Endothelial cell of hepatic sinusoid (primary cell): ENCODE data around the gene GTF2F2.

Experiments
- in situ Hi-C: cut with HindIII; loops from 2 replicates; pipeline ENCODE4 v1.10.0; 2017; ENCODE audit warnings: low sequenced_read_pairs

The GTF2F2 gene

DNA sequence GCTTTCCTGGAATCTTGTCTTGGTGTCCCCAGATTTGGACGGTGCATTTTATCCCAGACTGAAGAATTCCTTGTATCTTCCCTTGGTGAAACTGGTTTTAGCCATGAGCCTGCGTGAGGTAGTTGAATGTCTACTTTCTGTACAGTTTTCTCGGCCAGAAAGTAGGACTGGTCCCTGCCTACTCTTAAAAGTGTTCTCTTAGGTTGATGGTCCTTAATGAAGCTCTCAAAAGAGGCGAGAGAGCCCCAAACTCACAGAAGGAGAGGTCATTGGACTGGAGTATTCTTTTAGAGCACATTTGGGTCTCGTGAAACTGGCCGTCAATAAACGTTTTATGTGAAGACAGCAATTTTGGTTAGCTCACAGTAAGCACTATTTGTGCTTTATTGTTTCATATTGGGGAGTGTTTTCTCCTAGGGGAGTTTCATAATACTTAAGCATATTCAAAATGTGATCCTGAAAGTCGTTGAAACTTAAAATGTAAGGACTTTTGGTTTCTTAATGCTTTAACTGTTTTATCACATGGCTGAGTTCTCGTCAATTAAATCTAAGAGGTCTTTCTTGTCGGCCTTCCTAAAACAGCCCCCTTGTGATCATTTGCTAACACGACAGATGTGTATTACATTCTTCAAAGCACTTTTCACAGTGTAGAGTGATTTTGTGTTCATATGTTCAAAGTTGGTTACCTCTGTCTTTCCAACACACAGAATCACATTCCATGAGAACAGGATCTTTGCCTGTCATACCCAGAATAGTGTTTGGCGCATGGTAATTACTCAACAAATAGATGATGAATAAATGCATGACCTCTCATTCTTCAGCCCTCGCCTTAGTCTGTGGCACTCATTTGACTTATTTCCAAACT, 889 bp downstream of the GTF2F2 start:
- in situ Hi-C loops, result loop anchor here (10.0 kb wide), 1 partner anchor 164 kb away; no protein-coding TSS in a partner anchor

DNA sequence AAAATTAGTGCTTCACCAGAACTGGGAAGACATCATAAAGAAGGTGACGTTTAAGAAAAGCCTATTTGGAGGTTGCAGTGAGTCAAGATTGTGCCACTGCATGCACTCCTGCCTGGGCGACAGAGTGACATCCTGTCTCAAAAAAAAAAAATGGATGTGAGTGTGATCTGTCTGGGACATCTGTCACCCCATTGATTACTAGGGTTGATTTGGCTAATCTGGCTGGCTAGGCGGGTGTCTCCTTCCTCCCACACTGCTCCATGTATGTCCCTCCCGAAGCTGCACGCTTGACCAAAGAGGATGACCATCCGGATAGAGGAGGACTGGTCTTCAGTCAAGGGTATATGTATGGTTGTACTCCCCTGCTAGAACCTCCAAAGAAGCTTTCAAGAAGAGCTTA, 2.6 kb downstream of the GTF2F2 start:
- in situ Hi-C loops, result loop anchor here (10.0 kb wide), 1 partner anchor 162 kb away; no protein-coding TSS in a partner anchor

DNA sequence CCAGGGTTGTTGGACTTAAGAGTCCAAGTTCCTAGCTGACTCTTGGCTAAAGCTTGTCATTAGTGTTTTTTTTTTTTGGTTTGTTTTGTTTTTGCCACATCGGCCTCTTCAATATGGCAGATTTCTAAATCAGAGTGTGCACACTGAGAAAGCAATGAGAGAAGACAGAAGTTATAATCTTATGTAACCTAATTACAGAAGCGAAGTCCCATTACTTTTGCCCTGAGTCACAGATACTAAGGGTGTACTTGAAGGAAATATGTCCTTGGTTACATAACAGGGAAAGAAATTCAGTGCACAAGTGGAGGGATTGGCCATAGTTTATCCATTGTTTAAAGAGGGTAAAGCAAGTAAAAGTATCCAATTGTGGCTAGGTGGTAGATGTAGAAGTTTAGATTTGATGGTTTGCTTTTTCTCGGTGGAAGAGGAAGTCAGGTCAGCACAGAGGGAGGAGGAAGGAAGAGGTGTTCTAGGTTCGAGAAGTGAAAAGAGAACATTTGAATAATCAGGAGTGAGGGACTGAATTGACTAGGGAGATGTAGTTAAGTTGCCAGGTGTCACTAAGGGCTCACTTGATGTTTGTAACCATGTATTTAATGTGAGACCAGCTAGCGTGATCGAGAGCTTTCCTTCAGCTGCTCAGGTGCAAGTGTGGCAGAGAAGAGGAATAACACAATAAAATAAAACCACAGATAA, 12.2 kb downstream of the GTF2F2 start:
- in situ Hi-C loops, result no loop called here

DNA sequence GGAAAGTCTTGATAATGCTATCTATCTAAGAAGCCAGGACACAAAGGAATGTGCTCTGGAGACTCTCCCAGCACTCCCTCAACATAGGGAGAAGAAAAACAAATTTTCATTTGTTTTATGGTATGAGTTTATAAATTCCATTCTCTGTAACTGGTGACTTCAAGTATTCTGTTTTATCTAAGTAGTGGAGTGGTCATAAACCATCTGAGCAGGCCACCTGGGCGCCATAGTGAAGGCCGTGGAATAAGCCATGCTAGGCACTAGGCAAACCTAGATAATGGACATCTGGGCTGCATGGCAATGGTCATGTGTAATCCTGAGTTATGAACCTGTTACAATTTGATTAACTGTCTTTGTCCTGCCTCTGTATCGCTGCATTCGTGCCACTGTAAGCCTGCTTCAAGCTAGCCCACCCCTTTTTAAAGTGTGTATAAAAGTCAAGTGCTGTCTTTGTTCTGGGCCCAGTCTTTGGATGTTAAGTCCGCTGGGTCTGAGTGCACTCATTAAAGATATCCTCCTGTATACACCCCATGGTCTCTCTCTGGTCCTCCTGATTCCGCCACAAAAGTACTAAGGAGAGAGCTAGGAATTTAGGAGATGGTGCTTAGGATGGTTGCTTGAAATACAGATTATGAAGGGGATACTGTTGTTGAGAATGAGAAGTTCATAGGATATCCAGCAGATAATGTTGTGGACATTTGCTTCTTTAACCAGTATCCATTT, 13.2 kb downstream of the GTF2F2 start:
- in situ Hi-C loops, result no loop called here

DNA sequence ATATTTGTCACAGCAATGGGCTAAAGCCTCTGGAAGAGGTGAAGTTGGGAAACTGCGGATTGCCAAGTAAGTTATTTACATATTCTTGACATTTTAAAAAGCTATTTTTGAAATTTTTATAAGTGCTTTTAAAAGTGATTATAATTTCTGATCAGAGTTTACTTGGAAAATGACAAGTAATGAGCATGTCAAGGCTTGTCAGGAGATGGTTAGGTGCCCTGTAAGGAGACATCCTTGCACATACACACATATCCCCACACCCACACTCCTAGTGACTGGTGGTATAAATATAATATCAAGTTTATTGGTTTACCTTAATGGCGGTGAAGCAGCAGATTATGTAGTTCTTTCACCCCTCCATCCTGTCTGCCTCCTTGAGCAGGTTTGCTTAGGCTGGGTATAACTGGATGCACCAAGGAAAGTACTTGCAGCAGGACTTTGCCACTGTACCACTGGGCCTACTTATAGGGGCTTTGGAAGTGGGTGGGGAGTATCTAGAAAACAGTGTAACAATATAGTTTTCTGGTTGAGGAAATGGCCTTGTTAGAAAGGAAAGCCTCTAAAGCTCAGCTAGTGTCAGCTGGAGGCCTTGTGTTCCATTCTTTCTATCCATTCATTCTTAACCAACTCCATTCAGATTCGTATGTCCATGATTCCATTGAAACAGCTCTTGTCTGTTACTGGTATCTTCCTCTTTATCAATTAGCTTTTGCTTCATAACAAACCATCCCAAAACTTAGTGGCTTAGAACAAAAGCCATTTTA, 16.6 kb downstream of the GTF2F2 start:
- in situ Hi-C loops, result no loop called here

DNA sequence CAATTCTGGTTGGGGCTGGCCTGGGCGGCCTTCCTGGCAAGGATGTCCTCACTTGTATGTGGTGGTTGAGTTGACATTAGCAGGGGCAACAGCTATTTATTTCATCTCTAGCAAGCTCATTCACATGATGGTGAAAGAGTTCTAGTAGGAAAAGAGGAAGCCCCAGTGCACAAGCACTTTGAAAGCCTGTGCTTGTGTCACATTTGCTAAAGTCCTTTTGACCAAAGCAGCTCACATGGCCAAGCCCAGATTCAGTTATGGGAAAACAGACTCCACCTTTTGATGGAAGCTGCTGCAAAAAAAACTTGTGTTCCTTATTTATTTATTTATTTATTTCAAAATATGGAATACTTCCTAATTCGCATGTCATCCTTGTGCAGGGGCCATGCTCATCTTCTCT, 17.2 kb downstream of the GTF2F2 start:
- in situ Hi-C loops, result no loop called here

DNA sequence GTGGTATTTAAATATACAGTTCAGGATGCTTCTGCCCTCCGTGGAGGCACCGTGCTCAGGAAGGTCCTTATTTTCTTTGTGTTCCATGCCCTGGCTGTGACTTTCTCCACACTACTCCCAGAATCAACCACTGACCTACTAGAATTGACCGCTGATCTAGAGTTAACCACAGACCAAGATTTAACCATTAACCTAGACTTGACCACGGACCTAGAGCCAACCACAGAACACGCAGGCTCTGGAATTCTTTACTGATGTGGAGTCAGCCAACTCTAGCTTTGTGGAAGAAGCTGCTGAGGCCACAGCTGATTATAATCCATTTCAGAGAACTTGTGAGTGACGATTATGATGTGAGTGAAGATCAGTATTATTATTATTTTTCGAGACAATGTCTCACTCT, 18.0 kb downstream of the GTF2F2 start:
- in situ Hi-C loops, result no loop called here

DNA sequence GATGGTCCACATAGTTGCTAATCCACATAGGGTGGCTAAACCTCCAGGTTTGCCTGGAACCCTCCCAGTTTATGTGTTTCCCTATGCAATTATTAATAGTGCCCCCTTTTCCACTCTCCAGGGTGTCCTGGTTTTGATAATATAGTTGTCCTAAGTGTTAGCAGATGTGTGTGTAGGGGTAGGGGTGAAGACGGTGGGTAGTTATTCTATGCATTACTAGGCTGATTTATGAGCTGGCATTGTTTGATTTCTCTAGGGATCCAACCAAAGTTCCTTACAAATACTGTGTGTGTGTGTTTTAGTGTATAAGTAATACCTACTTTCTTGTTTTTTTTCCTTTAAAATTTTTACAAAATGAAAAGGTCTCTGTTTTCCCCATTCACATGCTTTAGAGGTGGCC, 21.1 kb downstream of the GTF2F2 start:
- in situ Hi-C loops, result no loop called here

DNA sequence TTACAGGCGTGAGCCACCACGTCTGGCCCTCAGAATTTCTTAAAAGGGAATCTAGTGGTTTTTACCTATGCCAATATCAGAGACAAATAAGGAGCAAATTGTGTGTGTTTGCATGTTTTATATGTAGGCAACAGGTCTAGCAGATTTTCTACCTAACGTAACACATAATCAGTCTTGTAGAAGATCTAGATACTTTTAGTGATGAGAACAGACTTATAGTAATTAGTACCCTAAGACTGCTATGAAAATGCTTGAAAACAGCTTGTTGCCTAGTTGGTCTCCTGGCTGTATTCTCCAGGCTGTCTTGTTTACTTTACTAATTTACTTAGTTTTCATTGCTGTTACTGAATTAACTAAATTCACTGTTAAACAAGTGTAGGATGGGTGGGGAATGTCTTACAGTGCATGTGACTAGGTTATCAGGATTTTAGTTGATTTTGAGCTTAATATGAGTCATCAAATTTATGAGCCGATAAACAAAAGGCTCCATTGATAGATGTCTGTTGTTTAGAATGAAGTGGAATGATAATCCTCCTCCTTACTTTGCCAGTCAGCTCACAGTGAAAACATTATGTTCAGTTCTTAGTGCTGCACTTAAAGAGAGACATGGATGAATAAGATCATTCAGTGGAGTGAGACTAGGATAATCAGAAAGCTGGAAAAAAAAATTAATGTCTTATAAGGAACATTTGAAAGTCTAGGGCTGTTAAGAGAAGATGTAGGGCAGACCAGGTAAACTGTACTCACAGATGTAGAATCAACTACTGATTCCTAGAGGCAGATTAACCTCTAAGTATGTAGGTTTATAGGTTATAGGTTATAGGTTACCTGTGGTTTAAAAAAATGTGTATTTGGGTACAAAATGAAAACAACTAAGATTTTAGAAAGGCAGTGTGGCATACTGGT, 22.4 kb downstream of the GTF2F2 start:
- in situ Hi-C loops, result no loop called here

DNA sequence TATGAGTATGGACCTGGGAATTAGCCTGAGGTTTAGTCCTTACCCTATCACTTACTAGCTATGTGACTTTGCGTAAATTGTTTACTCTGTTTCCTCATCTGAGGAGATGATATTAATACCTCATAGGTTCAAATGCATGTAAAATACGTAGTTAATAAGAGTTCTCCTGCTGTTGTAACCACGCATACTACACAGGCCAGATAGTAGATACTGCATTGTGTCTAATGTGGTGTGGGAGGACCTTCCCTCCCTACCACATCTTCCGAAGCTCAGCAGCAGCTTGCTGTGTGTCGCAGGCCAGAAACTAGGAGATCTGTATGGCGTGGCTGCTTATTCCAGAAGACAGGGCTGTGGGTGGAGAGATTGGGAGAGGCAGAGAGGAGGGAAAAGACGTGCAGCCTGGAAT, 23.0 kb downstream of the GTF2F2 start:
- in situ Hi-C loops, result no loop called here

DNA sequence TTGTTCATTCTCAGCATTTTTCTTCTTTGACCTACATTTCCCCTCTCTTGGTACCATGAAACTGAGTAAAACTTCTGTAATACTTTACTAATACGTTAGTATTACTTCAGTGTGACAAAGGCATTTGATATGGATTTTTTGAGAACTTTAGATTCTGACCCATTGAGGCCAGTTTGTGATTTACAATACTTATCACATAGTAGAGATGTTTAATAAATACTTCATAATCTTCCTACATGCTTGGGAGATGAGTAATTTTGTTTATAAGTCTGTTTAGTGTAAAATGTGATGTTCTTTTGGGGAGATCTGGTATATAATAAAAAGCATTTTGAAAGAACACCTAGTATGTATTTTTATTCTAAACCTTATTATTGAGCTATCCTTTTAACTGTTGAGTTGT, 29.7 kb downstream of the GTF2F2 start:
- in situ Hi-C loops, result no loop called here

DNA sequence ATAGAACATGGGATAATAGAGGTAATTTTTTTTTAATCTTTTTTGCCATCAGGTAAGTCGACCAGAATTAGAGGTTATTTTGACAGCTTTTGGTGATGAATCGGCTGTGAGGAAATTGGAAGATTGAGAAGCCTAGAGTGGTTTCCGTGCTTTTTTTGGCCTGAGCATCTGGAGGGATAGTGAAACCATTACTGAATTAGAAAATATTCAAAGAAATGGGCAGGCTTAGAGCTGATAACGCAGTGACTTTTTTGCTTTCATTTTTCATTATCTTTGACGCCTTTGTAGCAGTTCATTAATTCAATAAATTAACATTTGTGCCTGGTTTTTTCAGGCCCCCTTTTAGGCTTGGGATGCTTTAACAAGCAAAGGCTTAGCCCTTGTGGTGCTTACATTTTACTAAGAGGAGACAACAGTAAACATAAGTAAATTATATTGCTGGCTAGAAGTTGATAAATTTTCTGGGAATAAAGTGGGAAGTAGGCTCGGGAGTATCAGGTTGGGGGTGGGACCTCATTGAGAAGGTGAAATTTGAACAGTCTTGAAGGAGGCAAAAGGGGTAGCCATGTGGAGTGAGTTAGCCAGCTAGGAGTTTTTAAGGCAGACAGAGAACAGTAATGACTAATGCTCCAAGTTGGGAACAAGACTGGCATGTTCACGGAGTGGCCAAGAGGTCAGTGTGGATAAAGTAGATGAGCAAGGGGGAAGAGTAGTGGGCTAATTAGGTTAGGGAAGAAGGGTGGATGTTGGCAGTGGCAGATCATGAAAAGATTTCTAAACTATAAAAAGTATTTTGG, 36.5 kb downstream of the GTF2F2 start:
- in situ Hi-C loops, result no loop called here

DNA sequence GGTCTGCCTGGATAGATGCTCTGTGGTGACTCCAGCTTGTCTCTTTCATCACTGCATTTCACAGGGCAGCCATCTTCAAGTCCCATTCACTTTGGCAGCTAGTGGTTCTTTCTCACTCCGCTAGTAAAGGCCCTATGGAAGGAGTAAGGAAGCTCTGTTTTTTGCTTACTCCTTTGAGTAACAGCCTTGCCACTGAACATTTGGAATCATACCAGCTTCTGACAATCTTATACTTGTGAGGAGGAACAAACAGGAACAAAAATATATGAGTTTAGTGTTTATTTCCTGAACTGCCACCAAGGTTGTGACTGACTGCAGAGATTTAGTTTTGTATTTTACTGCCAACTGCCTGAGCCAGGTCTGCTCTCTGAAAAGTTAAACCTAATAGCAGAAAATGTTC, 41.9 kb downstream of the GTF2F2 start:
- in situ Hi-C loops, result no loop called here

DNA sequence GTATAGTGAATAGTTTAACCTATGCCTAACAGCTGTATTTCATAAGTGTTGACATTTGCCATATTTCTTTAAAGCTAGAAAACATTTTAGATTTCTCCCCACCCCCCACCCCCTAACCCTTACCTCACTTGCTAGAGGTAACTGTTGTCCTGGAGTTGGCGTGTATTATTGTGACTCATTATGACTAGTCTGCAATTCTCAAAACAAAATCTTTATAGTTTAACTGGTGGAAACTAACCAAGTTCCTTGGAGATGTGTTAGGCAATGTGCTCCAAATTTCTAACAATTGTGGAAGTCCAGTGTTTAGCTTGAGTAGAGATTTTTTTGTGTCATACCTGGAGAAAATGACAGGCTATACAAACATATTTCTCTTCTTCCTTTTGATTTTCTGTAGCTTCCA, 42.5 kb downstream of the GTF2F2 start:
- in situ Hi-C loops, result no loop called here

DNA sequence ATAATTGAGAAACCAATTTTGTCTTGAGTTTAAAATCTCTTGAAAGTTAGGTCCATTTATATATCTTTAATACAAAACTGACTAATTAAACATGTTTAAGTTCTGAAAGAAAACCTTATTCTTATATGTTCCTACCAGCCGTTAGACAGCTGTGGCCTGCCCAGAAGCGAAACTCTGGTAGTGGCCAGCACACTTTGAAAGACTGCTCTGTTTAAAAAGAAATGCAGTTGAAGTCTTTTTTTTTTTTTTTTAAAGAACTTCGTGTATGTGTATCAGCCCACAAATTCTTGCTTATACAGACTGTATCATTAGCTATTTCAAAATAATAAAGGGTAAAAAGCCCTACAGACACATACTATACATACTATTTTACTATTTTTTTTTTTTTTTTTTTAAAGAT, 46.5 kb downstream of the GTF2F2 start:
- in situ Hi-C loops, result no loop called here

DNA sequence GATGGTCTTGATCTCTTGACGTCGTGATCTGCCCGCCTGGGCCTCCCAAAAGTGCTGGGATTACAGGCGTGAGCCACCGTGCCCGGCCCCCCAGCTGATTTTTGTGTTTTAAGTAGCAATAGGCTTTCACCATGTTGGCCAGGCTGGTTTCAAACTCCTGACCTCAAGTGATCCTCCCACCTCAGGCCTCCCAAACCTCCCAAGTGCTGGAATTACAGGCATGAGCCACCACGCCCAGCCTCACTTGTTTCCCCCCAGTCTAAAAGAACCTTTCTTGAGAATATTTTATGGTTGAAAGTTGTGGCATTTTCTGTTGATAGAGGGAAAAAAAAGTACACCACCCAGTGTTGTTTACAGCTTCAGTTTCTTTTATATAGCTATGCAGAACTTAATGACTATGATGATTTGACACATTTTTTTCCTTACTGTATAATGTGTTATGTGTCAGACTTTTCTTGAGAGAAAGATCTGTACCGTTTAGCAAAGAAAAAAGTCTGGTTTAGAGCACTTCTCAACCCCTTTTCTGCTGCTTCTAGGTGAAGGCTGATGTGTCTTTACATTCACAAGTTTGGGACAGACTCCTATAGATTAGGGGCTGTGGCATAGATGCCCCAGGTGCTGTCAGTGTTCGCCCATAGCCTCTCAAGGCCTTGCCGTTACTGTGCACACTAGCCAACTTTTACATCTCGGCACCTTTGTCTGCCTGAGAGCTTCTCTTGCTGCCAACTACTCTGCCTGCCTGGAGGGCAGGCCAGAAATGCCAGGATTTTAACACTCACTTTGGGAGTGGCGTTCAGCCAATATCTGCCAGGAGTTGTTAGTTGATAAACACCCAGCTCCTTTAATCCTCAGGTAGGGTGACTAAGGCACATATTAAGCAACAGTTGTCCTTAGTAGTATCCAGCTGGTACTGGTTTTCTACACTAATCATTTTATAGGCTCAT, 47.6 kb downstream of the GTF2F2 start:
- in situ Hi-C loops, result no loop called here

DNA sequence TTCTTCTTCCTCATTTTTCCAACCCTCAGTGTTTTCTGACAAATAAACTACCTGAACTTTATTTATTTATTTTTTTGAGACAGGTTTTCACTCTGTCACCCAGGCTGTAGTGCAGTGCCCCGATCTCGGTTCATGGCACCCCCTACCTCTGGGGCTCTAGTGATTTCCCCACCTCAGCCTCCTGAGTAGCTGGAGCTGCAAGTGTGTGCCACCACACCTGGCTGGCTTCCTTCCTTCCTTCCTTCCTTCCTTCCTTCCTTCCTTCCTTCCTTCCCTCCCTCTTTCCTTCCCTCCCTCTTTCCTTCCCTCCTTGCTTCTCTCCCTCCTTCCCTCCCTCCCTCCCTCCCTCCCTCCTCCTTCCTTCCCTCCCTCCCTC, 48.2 kb downstream of the GTF2F2 start:
- in situ Hi-C loops, result no loop called here

DNA sequence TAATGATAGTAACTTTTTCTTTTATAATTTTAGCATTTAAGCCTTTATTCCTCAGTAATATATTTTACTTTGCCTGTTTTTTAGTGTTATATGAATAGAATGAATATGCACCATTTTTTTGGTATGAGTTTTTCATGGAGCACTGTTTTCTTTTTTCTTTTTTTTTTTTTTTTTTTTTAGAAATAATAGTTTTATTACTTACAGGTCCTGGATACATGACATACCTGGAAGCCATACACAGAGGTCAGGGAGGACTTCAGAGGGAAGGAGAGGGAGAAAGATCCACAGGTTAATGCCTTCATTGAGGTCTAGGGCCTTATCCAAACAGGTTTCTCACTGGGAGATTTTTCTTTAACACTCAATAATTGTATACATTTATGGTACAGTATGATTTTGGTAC, 54.2 kb downstream of the GTF2F2 start:
- in situ Hi-C loops, result no loop called here
